IMR-90 (cell line): ENCODE results near the gene BTF3. TPM values are rescaled to one million over a fixed set of nuclear protein-coding genes. Genes with fewer than 3 reads are reported as not detected.

ENCODE experiments used
- ATAC-seq: fragments of 200-7000 bp; cut with Tn5 transposase; 2 replicates; pipeline ENCODE4 v1.9.1; 2020; ENCODE audit warnings: low read depth, mild to moderate bottlenecking, moderate library complexity
- BruUV-seq: library from RNA; stranded (reverse); fragments of 400-500 nt; replicated peaks from 2 replicates; lab custom pipeline; 2021; lab: Mats Ljungman, UMichigan
- CTCF ChIA-PET: fragments of 300-600 bp; formaldehyde crosslinking; extraction: SDS; loops from one replicate; lab custom pipeline; 2021; ENCODE audit warnings: antibody characterized with exemption; lab: Yijun Ruan, JAX
- POLR2A ChIA-PET: fragments of 300-600 bp; sonication (Branson Sonifier 250); formaldehyde crosslinking; loops from one replicate; lab custom pipeline; 2022; ENCODE audit warnings: antibody characterized with exemption; ENCODE audit not compliant: unreplicated experiment; lab: Charles Lee
- DNase-seq: peaks from one replicate; pipeline ENCODE4 v3.0.0; 2013
- H2AFZ ChIP-seq: replicated peaks from 2 replicates; pipeline ENCODE3; 2013; ENCODE audit warnings: low read length, mild to moderate bottlenecking; ENCODE audit not compliant: poor library complexity
- H2AK5ac ChIP-seq: 2 replicates; pipeline ENCODE4 v1.6.1; 2013; ENCODE audit warnings: low read depth, low read length, inconsistent platforms
- H2AK9ac ChIP-seq: replicated peaks from 2 replicates; pipeline ENCODE3; 2013; ENCODE audit warnings: mild to moderate bottlenecking, low read depth, low read length, moderate library complexity; ENCODE audit not compliant: poor library complexity
- H2BK120ac ChIP-seq: 2 replicates; pipeline ENCODE4 v1.6.1; 2013; ENCODE audit warnings: low read depth, low read length, inconsistent platforms
- H2BK15ac ChIP-seq: 3 replicates; pipeline ENCODE4 v1.6.1; 2013; ENCODE audit warnings: low read depth, low read length, inconsistent platforms
- H2BK20ac ChIP-seq: 2 replicates; pipeline ENCODE4 v1.6.1; 2013; ENCODE audit warnings: low read depth, mild to moderate bottlenecking, inconsistent platforms, low read length, moderate library complexity
- H2BK5ac ChIP-seq: 2 replicates; pipeline ENCODE4 v1.6.1; 2013; ENCODE audit warnings: mild to moderate bottlenecking, low read depth, low read length, inconsistent platforms; ENCODE audit not compliant: poor library complexity, severe bottlenecking
- H3K14ac ChIP-seq: replicated peaks from 2 replicates; pipeline ENCODE4 v1.6.1; 2013; ENCODE audit warnings: low read depth, low read length, inconsistent platforms
- H3K18ac ChIP-seq: 2 replicates; pipeline ENCODE4 v1.6.1; 2013; ENCODE audit warnings: low read depth, low read length, control low read depth
- H3K23ac ChIP-seq: 2 replicates; pipeline ENCODE4 v1.6.1; 2013; ENCODE audit warnings: low read depth, low read length, inconsistent platforms
- H3K27ac ChIP-seq: 2 replicates; pipeline ENCODE4 v1.5.1; 2013; ENCODE audit warnings: mild to moderate bottlenecking, control low read depth, low read length; ENCODE audit not compliant: insufficient read depth
- H3K27me3 ChIP-seq: 2 replicates; pipeline ENCODE4 v1.6.1; 2013; ENCODE audit warnings: low read length; ENCODE audit not compliant: control insufficient read depth, insufficient read depth
- H3K36me3 ChIP-seq: 2 replicates; pipeline ENCODE4 v1.6.1; 2013; ENCODE audit warnings: low read length, mixed read lengths; ENCODE audit not compliant: control insufficient read depth, insufficient read depth
- H3K4ac ChIP-seq: 2 replicates; pipeline ENCODE4 v1.6.1; 2013; ENCODE audit warnings: low read depth, low read length, inconsistent platforms
- H3K4me1 ChIP-seq: 2 replicates; pipeline ENCODE4 v1.6.1; 2013; ENCODE audit warnings: low read length, mixed read lengths; ENCODE audit not compliant: control insufficient read depth, insufficient read depth
- H3K4me2 ChIP-seq: 2 replicates; pipeline ENCODE4 v1.6.1; 2013; ENCODE audit warnings: low read depth, mild to moderate bottlenecking, control low read depth, low read length, moderate library complexity
- H3K4me3 ChIP-seq: 2 replicates; pipeline ENCODE4 v1.5.1; 2013; ENCODE audit warnings: low read depth, mild to moderate bottlenecking, control low read depth, low read length, moderate library complexity; ENCODE audit not compliant: insufficient read depth
- H3K56ac ChIP-seq: 2 replicates; pipeline ENCODE4 v1.6.1; 2013; ENCODE audit warnings: low read length, inconsistent platforms; ENCODE audit not compliant: insufficient read depth; ENCODE audit errors: extremely low read depth
- H3K79me1 ChIP-seq, 2 experiments: 2 replicates each; pipeline ENCODE4 v1.6.1; 2013; ENCODE audit warnings: low read length in 2 of 2, inconsistent platforms in 1 of 2, low read depth in 1 of 2
- H3K9ac ChIP-seq: 2 replicates; pipeline ENCODE4 v1.6.1; 2013; ENCODE audit warnings: low read depth, low read length, control low read depth
- H3K9me1 ChIP-seq: 2 replicates; pipeline ENCODE4 v1.6.1; 2013; ENCODE audit warnings: low read length, inconsistent platforms; ENCODE audit not compliant: insufficient read depth
- H3K9me3 ChIP-seq: 2 replicates; pipeline ENCODE4 v1.6.1; 2013; ENCODE audit warnings: low read length; ENCODE audit not compliant: control insufficient read depth, insufficient read depth
- H4K20me1 ChIP-seq: 2 replicates; pipeline ENCODE4 v1.6.1; 2013; ENCODE audit warnings: low read length, inconsistent platforms; ENCODE audit not compliant: insufficient read depth
- H4K5ac ChIP-seq: 2 replicates; pipeline ENCODE4 v1.6.1; 2013; ENCODE audit warnings: mild to moderate bottlenecking, low read depth, low read length, control low read depth
- H4K8ac ChIP-seq, 2 experiments: 2 replicates each; pipeline ENCODE4 v1.6.1; 2013; ENCODE audit warnings: low read depth in 2 of 2, low read length in 2 of 2, control low read depth in 1 of 2, inconsistent platforms in 1 of 2
- H4K91ac ChIP-seq: 2 replicates; pipeline ENCODE4 v1.6.1; 2013; ENCODE audit warnings: low read depth, low read length, inconsistent platforms; ENCODE audit not compliant: insufficient read depth
- BHLHE40 ChIP-seq: fragments of 150-350 bp; IDR thresholded peaks from 2 replicates; pipeline ENCODE4 v1.6.1; 2016; ENCODE audit warnings: mild to moderate bottlenecking, low read depth, low read length
- CEBPB ChIP-seq: IDR thresholded peaks from 2 replicates; pipeline ENCODE4 v1.6.1; 2012; ENCODE audit warnings: low read depth, low read length, improper control_type of control experiment
- CHD1 ChIP-seq: IDR thresholded peaks from 2 replicates; pipeline ENCODE4 v1.6.1; 2012; ENCODE audit warnings: low read depth, low read length, improper control_type of control experiment
- CTCF ChIP-seq: conservative IDR thresholded peaks from 2 replicates; pipeline ENCODE4 v1.5.1; 2012; ENCODE audit warnings: mild to moderate bottlenecking, low read depth, low read length, improper control_type of control experiment
- FOS ChIP-seq: fragments of 150-350 bp; IDR thresholded peaks from 2 replicates; pipeline ENCODE4 v1.6.1; 2016; ENCODE audit warnings: low read depth, low read length
- MAFK ChIP-seq: IDR thresholded peaks from 2 replicates; pipeline ENCODE4 v1.6.1; 2012; ENCODE audit warnings: low read depth, low read length, improper control_type of control experiment
- MAZ ChIP-seq: IDR thresholded peaks from 2 replicates; pipeline ENCODE4 v1.6.1; 2012; ENCODE audit warnings: low read depth, mild to moderate bottlenecking, low read length, improper control_type of control experiment, moderate library complexity, borderline replicate concordance
- MXI1 ChIP-seq: IDR thresholded peaks from 2 replicates; pipeline ENCODE4 v1.6.1; 2012; ENCODE audit warnings: low read depth, mild to moderate bottlenecking, low read length, moderate library complexity, borderline replicate concordance
- NFE2L2 ChIP-seq: fragments of 150-350 bp; IDR thresholded peaks from 2 replicates; pipeline ENCODE4 v1.6.1; 2016; ENCODE audit warnings: low read depth, mild to moderate bottlenecking, low read length
- POLR2A ChIP-seq: IDR thresholded peaks from 2 replicates; pipeline ENCODE4 v1.6.1; 2012; ENCODE audit warnings: mild to moderate bottlenecking, low read depth, low read length
- RAD21 ChIP-seq: IDR thresholded peaks from 2 replicates; pipeline ENCODE4 v1.6.1; 2012; ENCODE audit warnings: low read length, improper control_type of control experiment
- RCOR1 ChIP-seq: IDR thresholded peaks from 2 replicates; pipeline ENCODE4 v1.6.1; 2012; ENCODE audit warnings: mild to moderate bottlenecking, low read length, improper control_type of control experiment; ENCODE audit not compliant: insufficient replicate concordance
- RFX5 ChIP-seq: IDR thresholded peaks from 2 replicates; pipeline ENCODE4 v1.8.0; 2012; ENCODE audit warnings: low read depth, mild to moderate bottlenecking, low read length, moderate library complexity
- SMC3 ChIP-seq: fragments of 150-350 bp; IDR thresholded peaks from 2 replicates; pipeline ENCODE4 v1.6.1; 2016; ENCODE audit warnings: low read depth, mild to moderate bottlenecking, antibody characterized with exemption, low read length, moderate library complexity
- USF2 ChIP-seq: fragments of 150-350 bp; IDR thresholded peaks from 2 replicates; pipeline ENCODE4 v1.6.1; 2017; ENCODE audit warnings: mild to moderate bottlenecking, antibody characterized with exemption, low read length, low read depth
- WGBS, 2 experiments: methylation state at CpG; one replicate each; pipeline versions ENCODE4 v1.1.5 to v1.1.7; 2013; ENCODE audit warnings: missing lambda C conversion rate in 2 of 2; ENCODE audit not compliant: insufficient read length in 1 of 2; ENCODE audit errors: extremely low coverage in 2 of 2; 5-methylcytosine and 5-hydroxymethylcytosine counted together
- dilution Hi-C: fragments of 300-500 bp; cut with HindIII; formaldehyde crosslinking; loops from one replicate; pipeline ENCODE4 v1.14.3; 2018; ENCODE audit warnings: low sequenced_read_pairs; ENCODE audit not compliant: unreplicated experiment
- in situ Hi-C: fragments of 300-500 bp; cut with MboI; formaldehyde crosslinking; loops from 3 replicates; pipeline ENCODE4 v1.14.3; 2019; ENCODE audit warnings: low sequenced_read_pairs, inconsistent platforms, mixed read lengths
- intact Hi-C: fragments of 100-400 bp; cut with micrococcal nuclease; formaldehyde crosslinking; loops from 2 replicates; pipeline ENCODE4 v1.10.0; 2022
- polyA plus RNA-seq, 3 experiments: library from polyadenylated mRNA; depleted of rRNA; stranded (reverse); fragments of >200 nt; gene quantifications; 2 replicates each; pipeline ENCODE4 v1.2.3, GENCODE V29; 2012; ENCODE audit warnings: low replicate concordance in 1 of 3
- total RNA-seq: library from RNA; depleted of rRNA; stranded (reverse); fragments of >200 nt; gene quantifications from 2 replicates; pipeline ENCODE4 v1.2.3, GENCODE V29; 2012
- TF ChIP-seq, protein P1 (sequence below): fragments of 150-350 bp; IDR thresholded peaks from 2 replicates; pipeline ENCODE4 v1.6.1; 2016; ENCODE audit warnings: low read depth, mild to moderate bottlenecking, low read length, moderate library complexity, borderline replicate concordance

The BTF3 gene
- total and polyA plus RNA-seq, 2 of the 4 experiments (the other 2 are of a cell fraction), result 225 to 443 TPM

GRCh38 chr5:73491155-73491554 lies 7.1 kb upstream of the BTF3 start:
- no peak overlapping the region for H3K56ac ChIP-seq
- H2BK120ac ChIP-seq, result no peak overlapping the region
- no peak overlapping the region for H4K91ac ChIP-seq
- H3K9ac ChIP-seq, result no peak overlapping the region
- H3K18ac ChIP-seq, result no peak overlapping the region
- H2AK5ac ChIP-seq, result no peak overlapping the region
- no peak for ATAC-seq
- dilution Hi-C loops (no loop called here), intact Hi-C loops (no loop called here), in situ Hi-C loops (no loop called here)
- TF ChIP-seq MAZ (no peak), CHD1 (no peak), MXI1 (no peak), FOS (no peak), MAFK (no peak), RAD21 (no peak), USF2 (no peak), CTCF (no peak), NFE2L2 (no peak), POLR2A (no peak), BHLHE40 (no peak), CEBPB (no peak), SMC3 (no peak), RFX5 (no peak), RCOR1 (no peak)
- TF ChIP-seq, protein P1, sequence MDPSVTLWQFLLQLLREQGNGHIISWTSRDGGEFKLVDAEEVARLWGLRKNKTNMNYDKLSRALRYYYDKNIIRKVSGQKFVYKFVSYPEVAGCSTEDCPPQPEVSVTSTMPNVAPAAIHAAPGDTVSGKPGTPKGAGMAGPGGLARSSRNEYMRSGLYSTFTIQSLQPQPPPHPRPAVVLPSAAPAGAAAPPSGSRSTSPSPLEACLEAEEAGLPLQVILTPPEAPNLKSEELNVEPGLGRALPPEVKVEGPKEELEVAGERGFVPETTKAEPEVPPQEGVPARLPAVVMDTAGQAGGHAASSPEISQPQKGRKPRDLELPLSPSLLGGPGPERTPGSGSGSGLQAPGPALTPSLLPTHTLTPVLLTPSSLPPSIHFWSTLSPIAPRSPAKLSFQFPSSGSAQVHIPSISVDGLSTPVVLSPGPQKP, result no peak
- H3K4ac ChIP-seq, result no peak overlapping the region
- no peaks in the 10 kb centered on the region for H4K20me1 ChIP-seq
- H3K27me3 ChIP-seq, result peaks cover 4% of the 10 kb centered on the region; the same call in 1 of the 2 replicates
- no peak overlapping the region for H2BK15ac ChIP-seq
- no peak overlapping the region for H4K5ac ChIP-seq
- H3K23ac ChIP-seq, result no peak overlapping the region
- H4K8ac ChIP-seq, result no peak overlapping the region
- no peak overlapping the region for H3K14ac ChIP-seq
- no peaks in the 10 kb centered on the region for H3K79me1 ChIP-seq
- CTCF ChIA-PET, result no interaction called here
- H3K27ac ChIP-seq, result no peak overlapping the region
- no peak overlapping the region for H3K4me2 ChIP-seq
- POLR2A ChIA-PET, result no interaction called here
- no peak overlapping the region for H2AK9ac ChIP-seq
- no peak overlapping the region for H2AFZ ChIP-seq
- BruUV-seq, result no TSS peak
- H3K4me3 ChIP-seq, result no peak overlapping the region
- no peaks in the 10 kb centered on the region for H3K36me3 ChIP-seq
- H2BK5ac ChIP-seq, result no peak overlapping the region
- H3K9me1 ChIP-seq, result no peaks in the 10 kb centered on the region
- no peak overlapping the region for H2BK20ac ChIP-seq
- no peaks in the 10 kb centered on the region; the same call in 1 of the 2 replicates for H3K4me1 ChIP-seq
- no peaks in the 10 kb centered on the region for H3K9me3 ChIP-seq
- no peak for DNase-seq
- WGBS, 2 experiments, result no CpG with 5 or more reads among the region's 1 CpG
